Prostate gland (tissue), 2 donors: ENCODE data around the gene ASB8.

Experiments
- CTCF ChIP-seq, 4 experiments: fragments of 200-600 bp in 2 of 4; fragments of 450-650 bp in 2 of 4; sonication (generic) in 2 of 4; IDR thresholded peaks; 1 replicate in 3 of 4; 2 replicates in 1 of 4; pipeline ENCODE4 v1.5.1; 2016 to 2019; ENCODE audit warnings: antibody characterized with exemption in 4 of 4, mild to moderate bottlenecking in 2 of 4, moderate library complexity in 2 of 4
- POLR2AphosphoS5 ChIP-seq: sonication (generic); formaldehyde crosslinking; IDR thresholded peaks from one replicate; pipeline ENCODE4 v1.6.1; 2017; ENCODE audit warnings: antibody characterized with exemption

DNA sequence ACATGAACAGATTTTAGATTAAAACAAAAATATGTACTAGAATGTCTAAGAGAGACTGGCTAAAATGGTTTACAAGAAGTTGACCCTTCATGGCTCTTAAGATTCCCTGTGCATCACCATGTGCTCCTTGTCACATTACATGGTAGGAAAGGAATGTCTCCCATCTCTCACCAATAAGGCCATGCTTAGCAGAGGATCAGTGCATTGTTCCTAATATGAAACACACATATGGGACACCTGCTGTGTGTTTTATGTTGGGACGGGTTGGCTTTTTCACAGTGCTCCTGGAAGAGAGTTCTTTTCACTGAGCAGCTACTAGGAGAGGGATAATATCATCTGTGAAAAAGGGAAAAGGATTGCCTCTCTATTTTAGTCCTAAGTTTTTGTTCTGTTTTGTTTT lies 28.5 kb downstream of the ASB8 start:
- TF ChIP-seq CTCF (IDR thresholded peaks at IDR 0.05): no peak
- TF ChIP-seq POLR2AphosphoS5: no peak
